PC-3 (cell line): ENCODE data around the gene ASH1L. TPM values are rescaled to one million over a fixed set of nuclear protein-coding genes. Genes with fewer than 3 reads are reported as not detected.
"Not testable (repeated sequence)": the region's sequence is repeated elsewhere in the genome, so short reads cannot be mapped to it uniquely, and the experiment has no call there.

Experiments used
- ATAC-seq: fragments of 200-7000 bp; cut with Tn5 transposase; 2 replicates; pipeline ENCODE4 v1.9.1; 2020; ENCODE audit warnings: mild to moderate bottlenecking, moderate library complexity
- BruUV-seq: library from RNA; stranded (reverse); fragments of 400-500 nt; replicated peaks from 2 replicates; lab custom pipeline; 2021; lab: Mats Ljungman, UMichigan
- CTCF ChIA-PET: fragments of 300-600 bp; sonication (Branson Sonifier 250); formaldehyde crosslinking; loops from one replicate; lab custom pipeline; 2022; ENCODE audit warnings: antibody characterized with exemption; lab: Charles Lee
- POLR2A ChIA-PET: fragments of 300-600 bp; sonication (Branson Sonifier 250); formaldehyde crosslinking; loops from one replicate; lab custom pipeline; 2022; ENCODE audit warnings: antibody characterized with exemption; ENCODE audit not compliant: unreplicated experiment; lab: Charles Lee
- DNase-seq: peaks from one replicate; pipeline ENCODE4 v3.0.0-alpha.2; 2015
- H2AFZ ChIP-seq: fragments of 300-600 bp; sonication (generic); 2 replicates; pipeline ENCODE4 v1.6.0; 2016; ENCODE audit warnings: antibody characterized with exemption, low read length
- H3F3A ChIP-seq: fragments of 300-600 bp; sonication (generic); one replicate; pipeline ENCODE4 v1.6.0; 2017; ENCODE audit warnings: antibody characterized with exemption, low read length, control low read depth, mild to moderate bottlenecking; ENCODE audit not compliant: unreplicated experiment
- H3K27ac ChIP-seq: fragments of 300-600 bp; sonication (generic); 2 replicates; pipeline ENCODE4 v1.5.1; 2016; ENCODE audit warnings: mild to moderate bottlenecking, low read length
- H3K27me3 ChIP-seq: fragments of 300-600 bp; sonication (generic); 2 replicates; pipeline ENCODE4 v1.6.1; 2016; ENCODE audit warnings: low read length, mixed read lengths
- H3K36me3 ChIP-seq: fragments of 300-600 bp; sonication (generic); 2 replicates; pipeline ENCODE4 v1.6.1; 2016; ENCODE audit warnings: low read depth, mixed run types, low read length, mixed read lengths
- H3K4me1 ChIP-seq: fragments of 300-600 bp; sonication (generic); 2 replicates; pipeline ENCODE4 v1.5.1; 2016; ENCODE audit warnings: low read length; ENCODE audit not compliant: insufficient read depth
- H3K4me2 ChIP-seq: fragments of 300-600 bp; sonication (generic); 2 replicates; pipeline ENCODE4 v1.6.0; 2016; ENCODE audit warnings: low read length
- H3K4me3 ChIP-seq: fragments of 300-600 bp; sonication (generic); 2 replicates; pipeline ENCODE4 v1.5.1; 2016; ENCODE audit warnings: mild to moderate bottlenecking, low read length, mixed read lengths
- H3K79me2 ChIP-seq: fragments of 300-600 bp; sonication (generic); 2 replicates; pipeline ENCODE4 v1.6.1; 2017; ENCODE audit warnings: low read length, mixed read lengths
- H3K9ac ChIP-seq: fragments of 300-600 bp; sonication (generic); 2 replicates; pipeline ENCODE4 v1.6.0; 2016; ENCODE audit warnings: mild to moderate bottlenecking, low read length
- H3K9me2 ChIP-seq: fragments of 300-600 bp; sonication (generic); replicated peaks from 2 replicates; pipeline ENCODE4 v1.6.1; 2016; ENCODE audit warnings: mixed run types, low read length, mixed read lengths
- H3K9me3 ChIP-seq: fragments of 300-600 bp; sonication (generic); 2 replicates; pipeline ENCODE4 v1.6.1; 2016; ENCODE audit warnings: low read length, mixed read lengths
- H4K20me1 ChIP-seq: fragments of 300-600 bp; sonication (generic); 2 replicates; pipeline ENCODE4 v1.6.1; 2016; ENCODE audit warnings: low read length, mixed read lengths
- CTCF ChIP-seq: fragments of 300-600 bp; sonication (generic); conservative IDR thresholded peaks from 2 replicates; pipeline ENCODE4 v1.5.1; 2017; ENCODE audit warnings: antibody characterized with exemption, low read depth, mild to moderate bottlenecking, low read length
- EZH2 ChIP-seq: fragments of 300-600 bp; sonication (generic); IDR thresholded peaks from one replicate; pipeline ENCODE4 v1.6.1; 2017; ENCODE audit warnings: antibody characterized with exemption, mild to moderate bottlenecking, low read length; ENCODE audit not compliant: unreplicated experiment
- EZH2phosphoT487 ChIP-seq: fragments of 300-600 bp; sonication (generic); IDR thresholded peaks from 2 replicates; pipeline ENCODE4 v1.6.1; 2018; ENCODE audit warnings: mild to moderate bottlenecking, antibody characterized with exemption, low read length, borderline replicate concordance
- intact Hi-C: fragments of 100-400 bp; cut with micrococcal nuclease; formaldehyde crosslinking; loops from 2 replicates; pipeline ENCODE4 v1.9.0; 2023
- total RNA-seq: library from RNA; depleted of rRNA; stranded (reverse); fragments of >200 nt; gene quantifications from 2 replicates; pipeline ENCODE4 v1.2.3, GENCODE V29; 2014

The ASH1L gene
- total RNA-seq, 1 experiment from 2014 or later, result 27.6 TPM

- ChIA-PET CTCF (no interaction called here), POLR2A (no interaction called here)
- 0 out of 2 replicates have a peak, but pooled peaks cover 5% of the 10 kb centered on the region for H4K20me1 ChIP-seq
- ATAC-seq (no peak), DNase-seq (no peak)
- H3K79me2 ChIP-seq, result peaks cover 65% of the 10 kb centered on the region
- intact Hi-C loops, result no loop called here
- no peak overlapping the region for H2AFZ ChIP-seq
- H3K27ac ChIP-seq, result no peak overlapping the region
- H3K9me3 ChIP-seq, result no peaks in the 10 kb centered on the region
- no peak overlapping the region for H3K4me2 ChIP-seq
- H3K36me3 ChIP-seq, result no peaks in the 10 kb centered on the region; the same call in 1 of the 2 replicates
- TF ChIP-seq EZH2, result no peak
- TF ChIP-seq CTCF, result no peak
- no peak overlapping the region for H3K9ac ChIP-seq
- H3F3A ChIP-seq, result no peaks in the 10 kb centered on the region
- H3K9me2 ChIP-seq, result no peaks in the 10 kb centered on the region
- no peaks in the 10 kb centered on the region for H3K27me3 ChIP-seq
- H3K4me1 ChIP-seq, result no peaks in the 10 kb centered on the region
- no TSS peak for BruUV-seq
- H3K4me3 ChIP-seq, result no peak overlapping the region
These were observed 54.7 kb downstream of the ASH1L start for GRCh38 chr1:155507945-155508344.

- H3K9me2 ChIP-seq, ATAC-seq, H3K4me1 ChIP-seq, DNase-seq, BruUV-seq, H4K20me1 ChIP-seq, H3F3A ChIP-seq, intact Hi-C loops, H3K9ac ChIP-seq, H3K9me3 ChIP-seq, H3K27me3 ChIP-seq, H2AFZ ChIP-seq, H3K4me2 ChIP-seq, CTCF ChIA-PET, H3K27ac ChIP-seq, H3K36me3 ChIP-seq, POLR2A ChIA-PET, H3K4me3 ChIP-seq: not testable (repeated sequence)
- peaks cover 71% of the 10 kb centered on the region for H3K79me2 ChIP-seq
These were observed 56.6 kb downstream of the ASH1L start for GRCh38 chr1:155505963-155506362.

- DNase-seq, result peak; percentile 63
- no peak overlapping the region for H2AFZ ChIP-seq
- H3K36me3 ChIP-seq, result no peaks in the 10 kb centered on the region; the same call in 1 of the 2 replicates
- H4K20me1 ChIP-seq, result 0 out of 2 replicates have a peak, but pooled peaks cover 5% of the 10 kb centered on the region
- CTCF ChIA-PET, result interaction anchor here (0.5 to 1.0 kb wide), 8 partner anchors 8 to 253 kb away, joined by 3 to 13 read pairs (median 3); no protein-coding TSS in a partner anchor
- peaks cover 71% of the 10 kb centered on the region for H3K79me2 ChIP-seq
- H3K9me3 ChIP-seq, result no peaks in the 10 kb centered on the region
- H3K27me3 ChIP-seq, result no peaks in the 10 kb centered on the region
- H3K9me2 ChIP-seq, result no peaks in the 10 kb centered on the region
- peak; percentile 72 for ATAC-seq
- H3F3A ChIP-seq, result no peaks in the 10 kb centered on the region
- H3K27ac ChIP-seq, result no peak overlapping the region
- H3K4me1 ChIP-seq, result no peaks in the 10 kb centered on the region
- BruUV-seq, result no TSS peak
- no peak overlapping the region for H3K4me2 ChIP-seq
- H3K4me3 ChIP-seq, result no peak overlapping the region
- POLR2A ChIA-PET, result interaction anchor here (0.6 kb wide), 1 partner anchor 111 kb away, joined by 5 read pairs; no protein-coding TSS in a partner anchor
- intact Hi-C loops, result no loop called here
- no peak overlapping the region for H3K9ac ChIP-seq
- TF ChIP-seq EZH2phosphoT487 (no peak), CTCF (peak; percentile 68), EZH2 (no peak)
These were observed 58.4 kb downstream of the ASH1L start for GRCh38 chr1:155504207-155504606.
